ENCODE data around the gene STARD10.
A peak's percentile ranks its signal among the peaks of the same experiment; 100 is the strongest.

GRCh38 chr11:72812967-72813739, 19.3 kb upstream of the STARD10 start:
- no peak for TF ChIP-seq MAX (IDR thresholded peaks at IDR 0.05)
- peak; percentile 26 for TF ChIP-seq CTCF (IDR thresholded peaks at IDR 0.05; ENCODE audit: low read depth, low read length, missing input control)
- no peak for TF ChIP-seq YY1 (IDR thresholded peaks at IDR 0.05)
- peak in 1 of 2 donors; percentile 60 for TF ChIP-seq RAD21 (IDR thresholded peaks at IDR 0.05)
- TF ChIP-seq JUND (IDR thresholded peaks at IDR 0.05): no peak
- TF ChIP-seq ZBTB33 (IDR thresholded peaks at IDR 0.05): no peak
- TF ChIP-seq REST (IDR thresholded peaks at IDR 0.05): no peak
